ENCODE data around the gene EID1.
"Not testable (repeated sequence)": the region's sequence is repeated elsewhere in the genome, so short reads cannot be mapped to it uniquely, and the experiment has no call there.

EID1 gene

DNA sequence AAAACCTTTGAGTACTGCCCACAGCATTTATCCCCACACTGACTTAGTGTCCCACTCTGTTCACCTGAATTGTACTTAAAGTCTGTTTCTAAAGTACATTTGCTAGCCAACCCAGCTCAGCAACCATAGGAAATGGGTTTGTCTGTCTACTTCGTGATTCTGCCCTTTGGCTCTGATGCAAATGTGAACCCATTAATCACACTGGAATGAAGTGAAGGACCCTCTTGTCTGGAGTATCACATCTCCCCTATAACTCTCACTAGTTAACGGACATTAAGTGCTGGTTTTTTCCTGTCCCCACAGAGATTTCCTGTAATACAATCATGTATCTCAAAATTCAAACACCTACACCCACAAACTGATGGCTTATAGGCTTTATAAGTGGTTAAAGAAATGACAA is 20.5 kb downstream of the EID1 start:
- ChIA-PET CTCF (no interaction called here), POLR2A (ENCODE audit: low non-redundant PET) (no interaction called here)
- no peak overlapping the region for H3K27ac ChIP-seq
- TF ChIP-seq, protein P1, sequence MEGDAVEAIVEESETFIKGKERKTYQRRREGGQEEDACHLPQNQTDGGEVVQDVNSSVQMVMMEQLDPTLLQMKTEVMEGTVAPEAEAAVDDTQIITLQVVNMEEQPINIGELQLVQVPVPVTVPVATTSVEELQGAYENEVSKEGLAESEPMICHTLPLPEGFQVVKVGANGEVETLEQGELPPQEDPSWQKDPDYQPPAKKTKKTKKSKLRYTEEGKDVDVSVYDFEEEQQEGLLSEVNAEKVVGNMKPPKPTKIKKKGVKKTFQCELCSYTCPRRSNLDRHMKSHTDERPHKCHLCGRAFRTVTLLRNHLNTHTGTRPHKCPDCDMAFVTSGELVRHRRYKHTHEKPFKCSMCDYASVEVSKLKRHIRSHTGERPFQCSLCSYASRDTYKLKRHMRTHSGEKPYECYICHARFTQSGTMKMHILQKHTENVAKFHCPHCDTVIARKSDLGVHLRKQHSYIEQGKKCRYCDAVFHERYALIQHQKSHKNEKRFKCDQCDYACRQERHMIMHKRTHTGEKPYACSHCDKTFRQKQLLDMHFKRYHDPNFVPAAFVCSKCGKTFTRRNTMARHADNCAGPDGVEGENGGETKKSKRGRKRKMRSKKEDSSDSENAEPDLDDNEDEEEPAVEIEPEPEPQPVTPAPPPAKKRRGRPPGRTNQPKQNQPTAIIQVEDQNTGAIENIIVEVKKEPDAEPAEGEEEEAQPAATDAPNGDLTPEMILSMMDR (conservative IDR thresholded peaks at IDR 0.05; ENCODE audit: low read depth), result no peak
- no peak for DNase-seq (ENCODE audit: low spot score)

- DNase-seq (ENCODE audit: low spot score), result no peak
- CTCF ChIA-PET, result interaction anchor here (0.6 kb wide), 1 partner anchor 258 kb away, joined by 4 read pairs; no protein-coding TSS in a partner anchor
- no peak overlapping the region for H3K27ac ChIP-seq
- TF ChIP-seq, protein P1 (conservative IDR thresholded peaks at IDR 0.05; ENCODE audit: low read depth), result no peak
- POLR2A ChIA-PET (ENCODE audit: low non-redundant PET), result no interaction called here
These were observed 21.9 kb downstream of the EID1 start for GRCh38 chr15:48899793-48900192.

DNA sequence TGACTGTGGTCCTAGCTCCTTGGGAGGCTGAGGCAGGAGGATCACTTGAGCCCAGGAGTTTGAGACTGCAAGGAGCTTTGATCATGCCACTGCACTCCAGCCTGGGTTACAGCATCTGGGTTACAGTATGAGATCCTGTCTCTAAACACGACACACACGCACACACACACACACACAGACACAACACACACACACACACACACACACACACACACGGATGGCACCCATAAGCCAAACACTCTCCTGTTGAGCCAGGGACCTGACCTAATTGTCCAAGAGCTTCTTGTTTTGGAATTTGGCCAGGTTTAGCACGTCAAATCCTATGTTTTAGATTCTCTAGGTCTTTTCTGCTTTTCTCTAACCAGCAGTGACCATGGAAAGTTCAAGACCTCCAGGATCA is 26.8 kb downstream of the EID1 start:
- ChIA-PET POLR2A (ENCODE audit: low non-redundant PET) (no interaction called here), CTCF (interaction anchor here (0.6 to 0.8 kb wide), 2 partner anchors 61 to 146 kb away, joined by 3 read pairs; no protein-coding TSS in a partner anchor)
- no peak for DNase-seq (ENCODE audit: low spot score)
- no peak overlapping the region for H3K27ac ChIP-seq
- TF ChIP-seq, protein P1 (conservative IDR thresholded peaks at IDR 0.05; ENCODE audit: low read depth), result no peak

GRCh38 chr15:48905216-48905615 is 27.3 kb downstream of the EID1 start:
- no peak for DNase-seq (ENCODE audit: low spot score)
- TF ChIP-seq, protein P1 (conservative IDR thresholded peaks at IDR 0.05; ENCODE audit: low read depth), result no peak
- CTCF ChIA-PET, result interaction anchor here (0.6 to 0.8 kb wide), 4 partner anchors 15 to 210 kb away, joined by 3 to 4 read pairs (median 3); no protein-coding TSS in a partner anchor
- no peak overlapping the region for H3K27ac ChIP-seq
- POLR2A ChIA-PET (ENCODE audit: low non-redundant PET), result no interaction called here

- H3K27ac ChIP-seq, result no peak overlapping the region
- ChIA-PET CTCF (interaction anchor here (0.6 kb wide), 3 partner anchors 15 to 219 kb away, joined by 3 to 4 read pairs (median 3); no protein-coding TSS in a partner anchor), POLR2A (ENCODE audit: low non-redundant PET) (no interaction called here)
- TF ChIP-seq, protein P1 (conservative IDR thresholded peaks at IDR 0.05; ENCODE audit: low read depth), result no peak
- no peak for DNase-seq (ENCODE audit: low spot score)
These were observed 27.9 kb downstream of the EID1 start for GRCh38 chr15:48905847-48906246.

DNA sequence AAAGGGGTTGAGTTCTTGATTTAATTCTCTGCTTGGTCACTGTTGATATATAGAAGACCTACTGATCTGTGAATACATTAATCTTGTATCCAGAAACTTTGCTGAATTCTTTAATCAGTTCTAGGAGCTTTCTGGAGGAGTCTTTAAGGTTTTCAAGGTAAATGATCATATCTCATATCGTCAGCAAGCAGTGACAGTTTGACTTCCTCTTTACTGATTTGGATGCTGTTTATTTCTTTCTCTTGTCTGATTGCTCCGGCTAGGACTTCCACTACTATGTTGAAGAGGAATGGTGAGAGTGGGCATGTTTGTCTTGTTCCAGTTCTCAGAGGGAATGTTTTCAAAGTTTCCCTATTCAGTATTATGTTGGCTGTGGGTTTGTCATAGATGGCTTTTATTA is 31.4 kb downstream of the EID1 start:
- CTCF ChIA-PET; DNase-seq (ENCODE audit: low spot score); H3K27ac ChIP-seq; POLR2A ChIA-PET (ENCODE audit: low non-redundant PET): not testable (repeated sequence)

- CTCF ChIA-PET; POLR2A ChIA-PET (ENCODE audit: low non-redundant PET); H3K27ac ChIP-seq; DNase-seq (ENCODE audit: low spot score): not testable (repeated sequence)
These were observed 32.6 kb downstream of the EID1 start for GRCh38 chr15:48910554-48910953.

GRCh38 chr15:48913141-48913540 is 35.2 kb downstream of the EID1 start:
- ChIA-PET CTCF (interaction anchor here (0.5 kb wide), 1 partner anchor 466 kb away, joined by 3 read pairs; no protein-coding TSS in a partner anchor), POLR2A (ENCODE audit: low non-redundant PET) (interaction anchor here (0.6 kb wide), 1 partner anchor 35 kb away, joined by 3 read pairs; no protein-coding TSS in a partner anchor)
- TF ChIP-seq, protein P1 (conservative IDR thresholded peaks at IDR 0.05; ENCODE audit: low read depth), result no peak
- DNase-seq (ENCODE audit: low spot score), result no peak
- H3K27ac ChIP-seq, result no peak overlapping the region
